GM19438 (cell line): Measurements from ENCODE around the gene COL6A3.
"Not testable (repeated sequence)": the region's sequence is repeated elsewhere in the genome, so short reads cannot be mapped to it uniquely, and the experiment has no call there.

Source experiments
- ATAC-seq: cut with Tn5 transposase; IDR thresholded peaks from one replicate; pipeline ENCODE4 v1.9.1; 2021; ENCODE audit warnings: low read depth; ENCODE audit not compliant: unreplicated experiment

Gene COL6A3

GRCh38 chr2:237388036-237388435 is 25.9 kb downstream of the COL6A3 start:
- no peak for ATAC-seq

- ATAC-seq, result no peak
Observed at GRCh38 chr2:237384672-237385020, 29.3 kb downstream of the COL6A3 start.

- ATAC-seq, result no peak
Observed at GRCh38 chr2:237383991-237384671, 29.8 kb downstream of the COL6A3 start.

- no peak for ATAC-seq
Observed at GRCh38 chr2:237380768-237381167, 33.2 kb downstream of the COL6A3 start.

- no peak for ATAC-seq
Observed at GRCh38 chr2:237379636-237380035, 34.3 kb downstream of the COL6A3 start.

GRCh38 chr2:237378650-237379049 is 35.3 kb downstream of the COL6A3 start:
- no peak for ATAC-seq

- no peak for ATAC-seq
Observed at GRCh38 chr2:237374284-237375060, 39.5 kb downstream of the COL6A3 start.

- no peak for ATAC-seq
Observed at GRCh38 chr2:237371856-237372255, 42.1 kb downstream of the COL6A3 start.

GRCh38 chr2:237365671-237366070 is 48.3 kb downstream of the COL6A3 start:
- no peak for ATAC-seq

GRCh38 chr2:237364655-237365054 is 49.3 kb downstream of the COL6A3 start:
- ATAC-seq, result no peak

GRCh38 chr2:237361194-237362004 is 52.6 kb downstream of the COL6A3 start:
- ATAC-seq, result no peak

- no peak for ATAC-seq
Observed at GRCh38 chr2:237359894-237360780, 53.8 kb downstream of the COL6A3 start.

GRCh38 chr2:237359518-237359840 is 54.5 kb downstream of the COL6A3 start:
- ATAC-seq, result no peak

GRCh38 chr2:237358721-237359517 is 55.0 kb downstream of the COL6A3 start:
- ATAC-seq, result no peak

- ATAC-seq, result no peak
Observed at GRCh38 chr2:237355701-237356100, 58.3 kb downstream of the COL6A3 start.

- no peak for ATAC-seq
Observed at GRCh38 chr2:237354892-237355291, 59.1 kb downstream of the COL6A3 start.

GRCh38 chr2:237354172-237354571 is 59.8 kb downstream of the COL6A3 start:
- ATAC-seq, result not testable (repeated sequence)

GRCh38 chr2:237353215-237353614 is 60.7 kb downstream of the COL6A3 start:
- ATAC-seq, result no peak

- ATAC-seq, result no peak
Observed at GRCh38 chr2:237352279-237352845, 61.6 kb downstream of the COL6A3 start.
